Measurements from ENCODE around the gene EML2.

Gene EML2

GRCh38 chr19:45584332-45585157 lies 54.7 kb downstream of the EML2 start, which contains the start of gene OPA3:
Gene OPA3, minus strand, starts transcription at chr19:45584802. Its CDS starts 38 bp downstream, at chr19:45584764.
- DNase-seq = peak; percentile 100

- DNase-seq = no peak
Measured at GRCh38 chr19:45581576-45581975, 57.6 kb downstream of the EML2 start.

GRCh38 chr19:45578861-45579260 lies 60.3 kb downstream of the EML2 start:
- DNase-seq = no peak

GRCh38 chr19:45577111-45577905 lies 61.9 kb downstream of the EML2 start:
- no peak for DNase-seq

- DNase-seq = no peak
Measured at GRCh38 chr19:45576682-45577081, 62.5 kb downstream of the EML2 start.

GRCh38 chr19:45575216-45575615 lies 64.0 kb downstream of the EML2 start:
- no peak for DNase-seq

- DNase-seq = no peak
Measured at GRCh38 chr19:45574526-45574925, 64.7 kb downstream of the EML2 start.

GRCh38 chr19:45571457-45572220 lies 67.6 kb downstream of the EML2 start:
- DNase-seq = no peak

GRCh38 chr19:45569619-45570421 lies 69.4 kb downstream of the EML2 start:
- DNase-seq = peak; percentile 43

GRCh38 chr19:45568732-45569131 lies 70.5 kb downstream of the EML2 start:
- no peak for DNase-seq

GRCh38 chr19:45567609-45568008 lies 71.6 kb downstream of the EML2 start:
- no peak for DNase-seq

GRCh38 chr19:45564131-45564780 lies 74.9 kb downstream of the EML2 start:
- no peak for DNase-seq

GRCh38 chr19:45560686-45561085 lies 78.5 kb downstream of the EML2 start:
- DNase-seq = no peak

GRCh38 chr19:45560038-45560437 lies 79.2 kb downstream of the EML2 start:
- DNase-seq = no peak
